ENCODE measurements around the gene KATNA1. TPM values are rescaled to one million over a fixed set of nuclear protein-coding genes. Genes with fewer than 3 reads are reported as not detected.

Gene KATNA1
- polyA plus RNA-seq, 1 of the 3 experiments (the other 2 are of a cell fraction) = 13.2 TPM

DNA sequence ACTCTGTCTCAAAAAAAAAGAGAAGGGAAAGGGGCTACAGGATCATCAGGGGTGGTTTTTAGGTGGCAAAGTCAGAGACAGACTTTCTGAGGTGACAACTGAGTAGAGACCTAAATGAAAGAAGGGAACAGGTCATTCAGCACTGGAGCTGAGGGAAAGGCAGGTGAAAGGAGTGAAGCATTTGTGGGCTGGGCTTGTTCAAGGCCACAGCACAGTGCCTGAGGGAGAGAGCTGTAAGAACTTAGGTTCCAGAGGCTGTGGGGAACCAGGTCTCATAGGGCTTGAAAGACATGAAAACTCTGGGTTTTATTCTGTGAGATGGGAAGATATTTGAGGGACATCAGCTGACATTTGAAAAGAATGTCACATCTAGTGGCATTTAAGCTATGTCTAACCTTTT lies 20.8 kb downstream of the KATNA1 start (continued):
- TF ChIP-seq FOSL2 (IDR thresholded peaks at IDR 0.05; ENCODE audit: borderline replicate concordance, low read depth) (no peak), RFX5 (IDR thresholded peaks at IDR 0.05; ENCODE audit: low read length) (no peak)

DNA sequence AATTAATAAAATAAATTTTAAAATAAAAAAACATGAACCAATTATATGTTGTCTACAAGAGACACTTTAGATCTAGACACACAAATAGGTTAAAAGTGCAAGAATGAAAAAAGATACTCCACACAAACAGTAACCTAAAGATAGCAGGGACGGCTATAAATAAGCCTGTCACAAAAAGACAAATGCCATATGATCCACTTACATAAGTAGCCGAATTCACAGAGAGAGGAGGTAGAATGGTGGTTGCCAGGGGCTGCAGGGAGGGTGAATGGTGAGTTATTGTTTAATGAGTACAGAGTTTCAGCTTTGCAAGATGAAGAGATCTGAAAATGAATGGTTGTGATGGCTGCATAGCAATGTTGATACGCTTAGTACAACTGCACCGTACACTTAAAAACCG lies 32.7 kb downstream of the KATNA1 start:
- Histone ChIP-seq H3K9me3 (no peaks in the 10 kb centered on the region), H3K27me3 (ENCODE audit: insufficient read depth) (no peaks in the 10 kb centered on the region), H3K4me1 (ENCODE audit: control insufficient read depth in 1 of 2, insufficient read depth in 2 of 2, low read depth in 1 of 2, low read length in 1 of 2) (no peaks in the 10 kb centered on the region), H3F3A (replicated peaks; ENCODE audit: insufficient read depth) (peaks cover 3% of the 10 kb centered on the region), H3K36me3 (replicated peaks in 1 of 2; ENCODE audit: control insufficient read depth in 1 of 2, insufficient read depth in 2 of 2, low read length in 1 of 2) (peaks cover 0 to 28% of the 10 kb centered on the region in 2 experiments), H3K9ac (no peak overlapping the region), H3K4me2 (no peak overlapping the region), H4K20me1 (ENCODE audit: insufficient read depth) (no peaks in the 10 kb centered on the region), H3K4me3 (ENCODE audit: low read depth in 2 of 2, low read length in 1 of 2) (no peak overlapping the region), H2AFZ (ENCODE audit: low read depth) (no peak overlapping the region), H3K27ac (ENCODE audit: low read depth in 2 of 2, low read length in 1 of 2) (no peak overlapping the region), H3K9me2 (no peaks in the 10 kb centered on the region), H3K79me2 (ENCODE audit: insufficient read depth) (peaks cover 19% of the 10 kb centered on the region)
- DNase-seq = no peak
- TF ChIP-seq, protein P1, sequence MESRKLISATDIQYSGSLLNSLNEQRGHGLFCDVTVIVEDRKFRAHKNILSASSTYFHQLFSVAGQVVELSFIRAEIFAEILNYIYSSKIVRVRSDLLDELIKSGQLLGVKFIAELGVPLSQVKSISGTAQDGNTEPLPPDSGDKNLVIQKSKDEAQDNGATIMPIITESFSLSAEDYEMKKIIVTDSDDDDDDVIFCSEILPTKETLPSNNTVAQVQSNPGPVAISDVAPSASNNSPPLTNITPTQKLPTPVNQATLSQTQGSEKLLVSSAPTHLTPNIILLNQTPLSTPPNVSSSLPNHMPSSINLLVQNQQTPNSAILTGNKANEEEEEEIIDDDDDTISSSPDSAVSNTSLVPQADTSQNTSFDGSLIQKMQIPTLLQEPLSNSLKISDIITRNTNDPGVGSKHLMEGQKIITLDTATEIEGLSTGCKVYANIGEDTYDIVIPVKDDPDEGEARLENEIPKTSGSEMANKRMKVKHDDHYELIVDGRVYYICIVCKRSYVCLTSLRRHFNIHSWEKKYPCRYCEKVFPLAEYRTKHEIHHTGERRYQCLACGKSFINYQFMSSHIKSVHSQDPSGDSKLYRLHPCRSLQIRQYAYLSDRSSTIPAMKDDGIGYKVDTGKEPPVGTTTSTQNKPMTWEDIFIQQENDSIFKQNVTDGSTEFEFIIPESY (IDR thresholded peaks at IDR 0.05; ENCODE audit: borderline replicate concordance, low read depth) = no peak
- TF ChIP-seq NFIC (IDR thresholded peaks at IDR 0.05; ENCODE audit: borderline replicate concordance) (no peak), CHD2 (IDR thresholded peaks at IDR 0.05; ENCODE audit: low read length, partially characterized antibody) (no peak), RCOR1 (IDR thresholded peaks at IDR 0.05; ENCODE audit: low read length) (no peak), RXRA (IDR thresholded peaks at IDR 0.05; ENCODE audit: borderline replicate concordance, low read depth) (no peak), USF2 (IDR thresholded peaks at IDR 0.05; ENCODE audit: borderline replicate concordance, low read depth, low read length) (no peak), TAF1 (IDR thresholded peaks at IDR 0.05; ENCODE audit: borderline replicate concordance, low read depth, low read length) (no peak), GATA2 (CRISPR knock-in tag; IDR thresholded peaks at IDR 0.05) (no peak), YY1 (IDR thresholded peaks at IDR 0.05; ENCODE audit: low read depth) (no peak), FOXM1 (IDR thresholded peaks at IDR 0.05; ENCODE audit: low read depth) (no peak), FOXJ3 (CRISPR knock-in tag; IDR thresholded peaks at IDR 0.05) (no peak), PBX3 (IDR thresholded peaks at IDR 0.05) (no peak), ELF1 (IDR thresholded peaks at IDR 0.05) (no peak), RAD21 (IDR thresholded peaks at IDR 0.05; ENCODE audit: low read length) (no peak), CTCF (IDR thresholded peaks at IDR 0.05) (no peak), FOSL2 (IDR thresholded peaks at IDR 0.05; ENCODE audit: borderline replicate concordance, low read depth) (no peak), IRF3 (IDR thresholded peaks at IDR 0.05; ENCODE audit: low read depth, low read length) (no peak), TEAD4 (IDR thresholded peaks at IDR 0.05; ENCODE audit: borderline replicate concordance, insufficient read depth) (no peak)
- ChIA-PET CTCF (no interaction called here), POLR2A (no interaction called here)
- 72% methylated on average over 5 of the region's 5 CpGs for WGBS (ENCODE audit: low lambda C conversion rate)
